ENCODE data around the gene IDI1. TPM values are rescaled to one million over a fixed set of nuclear protein-coding genes. Genes with fewer than 3 reads are reported as not detected.

IDI1 gene
- total and polyA plus RNA-seq, 2 of the 13 experiments (the other 11 are each of a cell fraction or from before 2014, with no cell fraction given) = 44.4 to 145 TPM

GRCh38 chr10:1056326-1057105, 7.6 kb upstream of the IDI1 start, which contains the start of gene WDR37 (continued):
- TF ChIP-seq HBP1 (CRISPR knock-in tag; IDR thresholded peaks at IDR 0.05; ENCODE audit: low read depth) (0 out of 2 replicates have a peak, but pooled peaks have one; percentile 23), ZNF24 (IDR thresholded peaks at IDR 0.05) (no peak), ZNF142 (CRISPR knock-in tag; IDR thresholded peaks at IDR 0.05) (no peak), ZNF256 (CRISPR knock-in tag; conservative IDR thresholded peaks at IDR 0.05) (no peak), SMARCC2 (IDR thresholded peaks at IDR 0.05) (no peak), SSRP1 (CRISPR knock-in tag; IDR thresholded peaks at IDR 0.05) (no peak; the same call in 1 of the 2 replicates), TAF15 (IDR thresholded peaks at IDR 0.05; ENCODE audit: low read depth, low read length, poor library complexity, severe bottlenecking) (no peak), PHF21A (CRISPR knock-in tag; IDR thresholded peaks at IDR 0.05) (peak; percentile 62), ARNT2 (CRISPR knock-in tag; IDR thresholded peaks at IDR 0.05; ENCODE audit: low read depth) (no peak; the same call in 1 of the 2 replicates), NBN (conservative IDR thresholded peaks at IDR 0.05) (no peak), MXD3 (CRISPR knock-in tag; IDR thresholded peaks at IDR 0.05) (peak; percentile 30; the same call in 1 of the 2 replicates), ZMAT5 (CRISPR knock-in tag; IDR thresholded peaks at IDR 0.05; ENCODE audit: borderline replicate concordance, low read depth) (no peak), ZKSCAN8 (CRISPR knock-in tag; IDR thresholded peaks at IDR 0.05; ENCODE audit: borderline replicate concordance) (no peak), ZNF414 (CRISPR knock-in tag; IDR thresholded peaks at IDR 0.05) (no peak), NFAT5 (CRISPR knock-in tag; IDR thresholded peaks at IDR 0.05) (no peak)
